HEK293T (cell line): ENCODE measurements around the gene PLEKHG2.

ENCODE experiments used
- CTCF ChIA-PET: fragments of 350-600 bp; formaldehyde crosslinking; extraction: SDS; loops from one replicate; lab custom pipeline; 2021; ENCODE audit warnings: antibody characterized with exemption, inconsistent platforms; lab: Yijun Ruan, JAX
- POLR2A ChIA-PET: fragments of 350-600 bp; formaldehyde crosslinking; extraction: SDS; loops from one replicate; lab custom pipeline; 2020; ENCODE audit warnings: antibody characterized with exemption, inconsistent platforms; lab: Yijun Ruan, JAX
- DNase-seq: peaks from one replicate; pipeline ENCODE4 v3.0.0; 2012; ENCODE audit warnings: mixed read lengths; ENCODE audit errors: extremely low spot score
- ARNT ChIP-seq: fragments of 450-650 bp; IDR thresholded peaks from 2 replicates; pipeline ENCODE4 v1.6.1; 2017; ENCODE audit warnings: mild to moderate bottlenecking
- BHLHE40 ChIP-seq: fragments of 450-650 bp; IDR thresholded peaks from 2 replicates; pipeline ENCODE4 v1.6.1; 2016; ENCODE audit warnings: mild to moderate bottlenecking, moderate library complexity, borderline replicate concordance
- CTBP1 ChIP-seq: fragments of 450-650 bp; IDR thresholded peaks from 2 replicates; pipeline ENCODE4 v1.6.1; 2016; ENCODE audit warnings: borderline replicate concordance
- ELF4 ChIP-seq: fragments of 450-650 bp; IDR thresholded peaks from 2 replicates; pipeline ENCODE4 v1.6.1; 2017; ENCODE audit warnings: antibody characterized with exemption
- FOXA1 ChIP-seq: fragments of 450-650 bp; IDR thresholded peaks from 2 replicates; pipeline ENCODE4 v1.6.1; 2016; ENCODE audit warnings: mild to moderate bottlenecking
- FOXK2 ChIP-seq: fragments of 450-650 bp; IDR thresholded peaks from 2 replicates; pipeline ENCODE4 v1.6.1; 2016; ENCODE audit warnings: mild to moderate bottlenecking
- FOXM1 ChIP-seq: fragments of 450-650 bp; IDR thresholded peaks from 2 replicates; pipeline ENCODE4 v1.6.1; 2017; ENCODE audit warnings: mild to moderate bottlenecking, borderline replicate concordance
- HDGF ChIP-seq: fragments of 450-650 bp; IDR thresholded peaks from 2 replicates; pipeline ENCODE4 v1.6.1; 2017; ENCODE audit warnings: antibody characterized with exemption, borderline replicate concordance
- L3MBTL2 ChIP-seq: fragments of 450-650 bp; conservative IDR thresholded peaks from 2 replicates; pipeline ENCODE4 v1.6.1; 2016; ENCODE audit warnings: mild to moderate bottlenecking
- LEF1 ChIP-seq: fragments of 450-650 bp; IDR thresholded peaks from 2 replicates; pipeline ENCODE4 v1.6.1; 2017; ENCODE audit warnings: mild to moderate bottlenecking, borderline replicate concordance
- NFRKB ChIP-seq: fragments of 450-650 bp; IDR thresholded peaks from 2 replicates; pipeline ENCODE4 v1.6.1; 2016; ENCODE audit warnings: mild to moderate bottlenecking, moderate library complexity
- SP1 ChIP-seq: fragments of 450-650 bp; IDR thresholded peaks from 2 replicates; pipeline ENCODE4 v1.6.1; 2017
- SUZ12 ChIP-seq: fragments of 450-650 bp; IDR thresholded peaks from 2 replicates; pipeline ENCODE4 v1.6.1; 2016; ENCODE audit warnings: mild to moderate bottlenecking
- TARDBP ChIP-seq: fragments of 450-650 bp; IDR thresholded peaks from 2 replicates; pipeline ENCODE4 v1.6.1; 2016
- ZNF384 ChIP-seq: fragments of 450-650 bp; IDR thresholded peaks from 2 replicates; pipeline ENCODE4 v1.6.1; 2016
- TF ChIP-seq, protein P1 (sequence below): fragments of 450-650 bp; IDR thresholded peaks from 2 replicates; pipeline ENCODE4 v1.6.1; 2016

The PLEKHG2 gene

DNA sequence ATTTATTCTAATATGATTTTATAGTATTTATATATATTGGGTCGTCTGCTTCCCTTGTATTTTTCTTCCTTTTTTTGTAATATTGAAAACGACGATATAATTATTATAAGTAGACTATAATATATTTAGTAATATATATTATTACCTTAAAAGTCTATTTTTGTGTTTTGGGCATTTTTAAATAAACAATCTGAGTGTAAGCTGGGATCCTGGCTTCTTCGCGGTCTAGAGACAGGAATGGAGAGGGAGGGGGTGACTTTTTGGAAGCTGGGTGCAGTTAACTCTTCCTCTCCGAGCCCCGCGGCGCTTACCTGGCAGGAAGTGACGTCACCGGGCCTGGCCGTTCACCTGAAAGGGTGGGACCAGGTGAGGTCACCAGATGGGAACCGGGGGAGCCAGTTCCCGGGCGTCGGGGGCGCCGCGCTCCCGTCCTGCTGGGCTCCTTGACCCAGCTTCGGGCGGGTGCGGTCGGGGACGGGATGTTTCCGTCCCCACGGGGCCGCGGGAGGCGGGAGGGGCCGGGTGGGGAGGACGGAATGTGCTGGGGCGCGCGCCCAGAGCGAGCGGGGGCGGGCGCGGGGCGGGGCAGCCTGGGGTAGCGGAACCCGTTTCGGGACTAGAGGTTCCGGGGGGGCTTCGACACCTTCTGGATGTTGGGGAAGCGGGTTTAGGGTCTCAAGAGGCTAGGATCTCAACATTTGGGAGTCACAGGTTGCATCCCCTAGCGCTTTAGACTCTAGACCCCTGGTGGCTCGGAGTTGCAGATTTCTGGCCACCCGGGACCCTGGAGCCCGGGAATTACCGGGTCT lies 3.1 kb upstream of the PLEKHG2 start:
- POLR2A ChIA-PET, result interaction anchor here (1.8 to 10.0 kb wide), 2 partner anchors 18 to 26 kb away, joined by 5 to 54 read pairs; partner anchors contain the start of genes MED29, PAF1 and RPS16
- TF ChIP-seq CTBP1, result peak; percentile 31; the same call in 1 of the 2 replicates
- no peak for TF ChIP-seq NFRKB
- no peak for TF ChIP-seq FOXK2
- no peak for TF ChIP-seq FOXA1
- CTCF ChIA-PET, result no interaction called here
- no peak for DNase-seq

DNA sequence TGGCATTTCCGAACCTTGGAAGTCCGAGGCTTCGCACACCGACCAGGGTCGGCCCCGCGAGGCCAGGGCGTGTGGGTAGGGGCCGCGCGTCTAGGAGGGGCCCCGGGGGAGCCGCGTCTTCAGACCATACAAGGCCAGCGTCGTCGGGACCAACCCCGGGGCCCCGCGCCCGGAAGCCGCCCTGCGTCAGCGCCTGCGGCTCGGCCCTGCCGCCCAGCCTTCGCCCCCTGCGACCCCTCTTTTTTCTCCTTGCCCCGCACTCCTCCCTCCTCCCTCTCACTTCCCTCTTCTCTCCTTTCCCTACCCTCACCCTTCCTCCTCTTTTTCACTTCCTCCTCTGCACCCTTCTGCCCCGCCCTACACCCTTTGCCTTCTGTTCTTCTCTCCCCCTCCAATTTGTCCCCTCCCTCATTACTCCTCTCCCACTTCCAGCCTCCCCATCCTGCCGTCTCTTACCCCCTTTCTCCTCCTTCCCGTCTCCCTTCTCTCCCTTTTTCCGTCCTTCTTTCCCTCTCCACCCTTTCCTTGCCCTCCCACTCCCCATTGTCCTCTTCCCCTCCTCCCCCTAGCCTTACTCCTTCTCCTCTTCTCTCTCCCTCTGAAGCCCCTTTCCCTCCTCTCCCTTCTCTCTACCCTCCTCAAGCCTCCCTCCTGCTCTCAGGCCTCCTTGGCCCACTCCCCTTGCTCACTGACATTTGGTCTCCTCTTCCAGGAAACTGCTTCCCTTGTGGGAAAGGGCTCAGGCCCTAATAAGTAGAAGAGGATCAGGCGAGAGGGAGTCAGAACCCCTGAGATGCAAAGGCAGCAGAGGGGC lies 2.2 kb upstream of the PLEKHG2 start:
- ChIA-PET CTCF (no interaction called here), POLR2A (no interaction called here)
- TF ChIP-seq BHLHE40, result no peak
- no peak for TF ChIP-seq LEF1
- TF ChIP-seq NFRKB, result no peak
- no peak for TF ChIP-seq HDGF
- DNase-seq, result no peak

DNA sequence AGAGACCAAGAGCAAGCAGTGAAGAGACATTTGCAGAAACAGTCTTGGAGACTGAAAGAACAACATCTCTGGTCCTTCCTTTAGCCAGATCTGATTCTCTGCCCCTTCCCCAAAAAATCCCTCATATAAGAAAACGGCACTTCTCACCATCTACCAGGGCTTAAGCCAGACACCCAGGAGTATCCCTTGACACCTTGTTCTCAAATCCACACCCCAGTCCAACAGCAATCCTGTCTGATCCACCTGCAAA lies 1.7 kb upstream of the PLEKHG2 start:
- POLR2A ChIA-PET, result interaction anchor here (1.3 to 2.3 kb wide), 3 partner anchors 8 to 25 kb away, joined by 4 to 16 read pairs (median 9); partner anchors contain the start of gene RPS16
- TF ChIP-seq, protein P1, sequence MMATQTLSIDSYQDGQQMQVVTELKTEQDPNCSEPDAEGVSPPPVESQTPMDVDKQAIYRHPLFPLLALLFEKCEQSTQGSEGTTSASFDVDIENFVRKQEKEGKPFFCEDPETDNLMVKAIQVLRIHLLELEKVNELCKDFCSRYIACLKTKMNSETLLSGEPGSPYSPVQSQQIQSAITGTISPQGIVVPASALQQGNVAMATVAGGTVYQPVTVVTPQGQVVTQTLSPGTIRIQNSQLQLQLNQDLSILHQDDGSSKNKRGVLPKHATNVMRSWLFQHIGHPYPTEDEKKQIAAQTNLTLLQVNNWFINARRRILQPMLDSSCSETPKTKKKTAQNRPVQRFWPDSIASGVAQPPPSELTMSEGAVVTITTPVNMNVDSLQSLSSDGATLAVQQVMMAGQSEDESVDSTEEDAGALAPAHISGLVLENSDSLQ, result no peak
- TF ChIP-seq NFRKB, result no peak
- no peak for TF ChIP-seq CTBP1
- TF ChIP-seq FOXK2, result no peak
- no peak for TF ChIP-seq HDGF
- no peak for TF ChIP-seq FOXM1
- TF ChIP-seq BHLHE40, result no peak
- TF ChIP-seq FOXA1, result no peak
- TF ChIP-seq ARNT, result no peak
- no peak for TF ChIP-seq LEF1
- no peak for TF ChIP-seq ZNF384
- TF ChIP-seq ELF4, result no peak
- no peak for TF ChIP-seq TARDBP
- no peak for TF ChIP-seq SUZ12
- TF ChIP-seq L3MBTL2, result no peak
- no peak for TF ChIP-seq SP1
- DNase-seq, result no peak
- CTCF ChIA-PET, result interaction anchor here (0.9 to 1.9 kb wide), 2 partner anchors 13 to 69 kb away, joined by 3 to 25 read pairs; partner anchors contain the start of gene SAMD4B

DNA sequence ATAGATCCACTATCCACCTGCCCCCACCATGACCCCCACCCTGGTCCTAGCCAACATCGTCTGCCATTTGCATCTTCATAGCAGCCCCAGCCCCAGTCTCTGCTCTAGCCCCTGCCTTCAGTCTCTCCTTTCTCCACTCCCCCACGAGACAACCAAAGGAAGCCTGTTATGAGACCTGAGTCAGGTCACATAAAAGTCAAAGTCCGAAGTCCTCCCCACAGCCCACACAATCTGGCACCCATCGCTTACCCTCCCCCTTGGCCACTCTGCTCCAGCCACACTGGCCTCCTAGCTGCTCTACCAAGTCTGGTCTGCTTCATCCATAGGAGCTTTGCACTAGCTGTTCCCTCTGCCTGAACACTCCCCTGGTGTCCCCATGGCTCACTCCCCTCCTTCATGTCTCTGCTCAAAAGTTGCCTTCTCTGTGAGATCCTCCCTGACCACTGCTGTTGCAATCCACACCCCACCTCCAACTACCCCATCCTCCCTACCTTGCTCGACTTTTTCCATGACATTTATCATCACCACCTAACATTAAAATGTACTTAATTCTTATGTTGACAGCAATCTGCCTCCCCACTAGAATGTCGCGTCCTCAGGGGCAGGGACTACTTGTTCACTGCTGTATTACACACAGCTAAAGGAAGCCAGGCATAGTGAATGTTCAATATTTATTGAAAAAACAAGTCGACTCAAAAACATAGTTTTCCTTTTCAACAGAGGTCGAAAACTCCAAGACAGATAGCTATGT lies 1.2 kb upstream of the PLEKHG2 start:
- no peak for DNase-seq
- CTCF ChIA-PET, result interaction anchor here (0.9 to 1.9 kb wide), 5 partner anchors 10 to 103 kb away, joined by 3 to 25 read pairs (median 4); partner anchors contain the start of genes RPS16, SAMD4B and SELENOV
- TF ChIP-seq FOXA1 (no peak), TARDBP (no peak)
- POLR2A ChIA-PET, result interaction anchor here (0.9 to 2.3 kb wide), 6 partner anchors 9 to 25 kb away, joined by 3 to 16 read pairs (median 7); partner anchors contain the start of genes MED29, PAF1 and RPS16

DNA sequence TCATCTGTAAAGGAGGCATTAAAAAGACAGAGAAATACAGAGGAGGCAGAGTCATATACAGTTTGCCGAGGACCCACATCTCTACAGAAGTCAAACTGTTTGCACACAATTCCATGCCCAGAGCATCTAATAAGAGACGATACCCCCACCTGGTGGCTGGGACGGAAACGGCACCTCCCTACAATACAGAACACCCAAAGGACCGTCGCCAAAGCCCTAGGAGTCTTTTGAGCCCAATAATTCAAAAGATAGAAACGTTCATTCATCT lies 703 bp upstream of the PLEKHG2 start:
- TF ChIP-seq ARNT, result no peak
- TF ChIP-seq FOXM1, result no peak
- TF ChIP-seq FOXA1, result no peak
- no peak for TF ChIP-seq SP1
- no peak for TF ChIP-seq ELF4
- TF ChIP-seq TARDBP, result no peak
- TF ChIP-seq HDGF, result no peak
- no peak for TF ChIP-seq SUZ12
- TF ChIP-seq NFRKB, result no peak
- TF ChIP-seq CTBP1, result no peak
- TF ChIP-seq, protein P1, result no peak
- no peak for TF ChIP-seq FOXK2
- no peak for TF ChIP-seq BHLHE40
- POLR2A ChIA-PET, result interaction anchor here (0.9 to 2.3 kb wide), 6 partner anchors 9 to 24 kb away, joined by 3 to 16 read pairs (median 7); partner anchors contain the start of genes MED29, PAF1 and RPS16
- peak; percentile 67 for DNase-seq
- CTCF ChIA-PET, result interaction anchor here (0.9 to 1.9 kb wide), 5 partner anchors 10 to 103 kb away, joined by 3 to 25 read pairs (median 4); partner anchors contain the start of genes RPS16, SAMD4B and SELENOV

DNA sequence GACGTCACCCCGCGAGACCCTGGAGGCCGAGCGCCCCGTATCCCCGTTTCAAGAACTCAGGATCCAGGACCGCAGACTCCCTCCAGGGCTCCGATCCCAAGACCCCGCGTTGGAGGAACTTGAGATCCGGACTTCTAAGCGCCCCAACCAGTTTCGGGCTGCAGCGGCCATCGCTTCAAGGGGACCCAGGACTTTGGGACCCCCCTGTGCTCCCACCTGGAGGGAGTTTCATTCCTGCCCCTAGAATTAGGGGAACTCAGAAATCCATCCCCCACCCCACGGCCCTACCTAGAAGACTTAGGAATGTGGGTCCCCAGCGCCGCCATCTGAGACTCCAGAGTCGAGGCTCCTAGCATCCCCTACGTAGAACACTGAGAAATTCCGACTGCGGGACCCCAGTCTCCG lies 400 bp downstream of the PLEKHG2 start:
- POLR2A ChIA-PET, result interaction anchor here (2.3 kb wide), 2 partner anchors 23 kb away, joined by 16 to 53 read pairs; partner anchors contain the start of gene RPS16
- CTCF ChIA-PET, result no interaction called here
- TF ChIP-seq FOXM1 (no peak), TARDBP (no peak), LEF1 (no peak), FOXA1 (no peak), CTBP1 (no peak), NFRKB (no peak), HDGF (no peak)
- DNase-seq, result no peak
